Measurements from ENCODE around the gene VASH1.

GRCh38 chr14:76767681-76768656 lies 6.7 kb downstream of the VASH1 start:
- TF ChIP-seq CTCF (IDR thresholded peaks at IDR 0.05 in 8 of 11, conservative IDR thresholded peaks at IDR 0.05 in 3 of 11) (peak in 5 of 11 experiments; percentile 7 to 43 (median 41)), POLR2A (IDR thresholded peaks at IDR 0.05) (no peak), POLR2AphosphoS5 (IDR thresholded peaks at IDR 0.05) (peak; percentile 80 to 85 (median 82))
